ENCODE data around the gene RHOA.

The RHOA gene

GRCh38 chr3:49421890-49422378 is 10.2 kb upstream of the RHOA start:
- Histone ChIP-seq H3K9me3 (ENCODE audit: control insufficient read depth, low read length) (no peaks in the 10 kb centered on the region), H3K36me3 (ENCODE audit: control insufficient read depth, insufficient read depth, low read length) (no peaks in the 10 kb centered on the region), H3K27me3 (ENCODE audit: control insufficient read depth, insufficient read depth, low read length) (no peaks in the 10 kb centered on the region), H3K4me3 (ENCODE audit: low read depth, low read length) (no peak overlapping the region), H3K4me1 (peaks cover 12% of the 10 kb centered on the region), H3K9ac (peak overlapping the region; percentile 51), H3K79me2 (peaks cover 7% of the 10 kb centered on the region), H2AFZ (peak overlapping the region; percentile 81), H3K4me2 (ENCODE audit: low read length) (peak overlapping the region; percentile 9), H3K27ac (peak overlapping the region; percentile 63)
- no peak for TF ChIP-seq CTCF (IDR thresholded peaks at IDR 0.05)

- no peaks in the 10 kb centered on the region for H3K9me3 ChIP-seq (ENCODE audit: control insufficient read depth, low read length)
- H3K4me2 ChIP-seq (ENCODE audit: low read length): peak overlapping the region; percentile 32
- peaks cover 12% of the 10 kb centered on the region for H3K79me2 ChIP-seq
- no peak overlapping the region for H2AFZ ChIP-seq
- no peak for TF ChIP-seq CTCF (IDR thresholded peaks at IDR 0.05)
- H3K9ac ChIP-seq: no peak overlapping the region
- no peaks in the 10 kb centered on the region for H3K36me3 ChIP-seq (ENCODE audit: control insufficient read depth, insufficient read depth, low read length)
- peak overlapping the region; percentile 15 for H3K4me3 ChIP-seq (ENCODE audit: low read depth, low read length)
- no peaks in the 10 kb centered on the region for H3K27me3 ChIP-seq (ENCODE audit: control insufficient read depth, insufficient read depth, low read length)
- peak overlapping the region; percentile 60 for H3K27ac ChIP-seq
- H3K4me1 ChIP-seq: peaks cover 20% of the 10 kb centered on the region
Measured at GRCh38 chr3:49417516-49418120, 5.8 kb upstream of the RHOA start.

- H3K79me2 ChIP-seq: peaks cover 13% of the 10 kb centered on the region
- H3K36me3 ChIP-seq (ENCODE audit: control insufficient read depth, insufficient read depth, low read length): no peaks in the 10 kb centered on the region
- no peak overlapping the region for H2AFZ ChIP-seq
- no peaks in the 10 kb centered on the region for H3K9me3 ChIP-seq (ENCODE audit: control insufficient read depth, low read length)
- peak overlapping the region; percentile 60 for H3K27ac ChIP-seq
- H3K9ac ChIP-seq: no peak overlapping the region
- no peak overlapping the region for H3K4me2 ChIP-seq (ENCODE audit: low read length)
- no peaks in the 10 kb centered on the region for H3K27me3 ChIP-seq (ENCODE audit: control insufficient read depth, insufficient read depth, low read length)
- H3K4me1 ChIP-seq: peaks cover 20% of the 10 kb centered on the region
- H3K4me3 ChIP-seq (ENCODE audit: low read depth, low read length): no peak overlapping the region
- no peak for TF ChIP-seq CTCF (IDR thresholded peaks at IDR 0.05)
Measured at GRCh38 chr3:49416867-49417266, 5.1 kb upstream of the RHOA start.

- no peak overlapping the region for H3K9ac ChIP-seq
- no peaks in the 10 kb centered on the region for H3K36me3 ChIP-seq (ENCODE audit: control insufficient read depth, insufficient read depth, low read length)
- H3K4me3 ChIP-seq (ENCODE audit: low read depth, low read length): no peak overlapping the region
- H3K27ac ChIP-seq: peak overlapping the region; percentile 48
- no peaks in the 10 kb centered on the region for H3K27me3 ChIP-seq (ENCODE audit: control insufficient read depth, insufficient read depth, low read length)
- H3K9me3 ChIP-seq (ENCODE audit: control insufficient read depth, low read length): no peaks in the 10 kb centered on the region
- H3K4me1 ChIP-seq: peaks cover 17% of the 10 kb centered on the region
- H3K4me2 ChIP-seq (ENCODE audit: low read length): no peak overlapping the region
- peaks cover 12% of the 10 kb centered on the region for H3K79me2 ChIP-seq
- TF ChIP-seq CTCF (IDR thresholded peaks at IDR 0.05): no peak
- no peak overlapping the region for H2AFZ ChIP-seq
Measured at GRCh38 chr3:49415931-49416601, 4.3 kb upstream of the RHOA start.
